Stimulated activated CD8-positive, alpha-beta memory T cell treated with anti-CD3 and anti-CD28 coated beads, Interleukin-2, amount 100 ng/mL, for 1 hour (primary cell): Measurements from ENCODE around the gene EXT2.

ENCODE experiments used
- DNase-seq, 2 donors: peaks; one replicate each; pipeline ENCODE4 v3.0.0-alpha.2; 2020; ENCODE audit warnings: low read depth in 2 of 2

Gene EXT2

DNA sequence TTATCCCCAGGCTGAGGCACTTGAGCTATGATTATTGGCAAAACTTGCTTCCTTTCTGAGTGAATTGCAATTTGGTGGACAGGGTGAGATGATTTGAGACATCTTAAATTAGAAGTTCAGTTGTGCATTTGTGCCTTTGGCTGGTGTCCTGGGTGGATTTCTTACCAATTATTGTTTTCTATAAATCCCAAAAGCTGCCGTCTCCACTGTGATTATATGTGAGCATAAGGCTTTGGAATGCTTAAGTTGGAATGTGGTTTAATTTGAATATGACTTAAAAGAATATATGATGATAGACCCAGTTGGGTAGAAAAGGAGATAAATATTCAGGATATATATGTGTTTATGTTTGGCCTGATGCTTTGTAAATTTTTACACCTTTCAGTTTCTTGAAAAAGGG is 70.0 kb downstream of the EXT2 start:
- no peak for DNase-seq

DNA sequence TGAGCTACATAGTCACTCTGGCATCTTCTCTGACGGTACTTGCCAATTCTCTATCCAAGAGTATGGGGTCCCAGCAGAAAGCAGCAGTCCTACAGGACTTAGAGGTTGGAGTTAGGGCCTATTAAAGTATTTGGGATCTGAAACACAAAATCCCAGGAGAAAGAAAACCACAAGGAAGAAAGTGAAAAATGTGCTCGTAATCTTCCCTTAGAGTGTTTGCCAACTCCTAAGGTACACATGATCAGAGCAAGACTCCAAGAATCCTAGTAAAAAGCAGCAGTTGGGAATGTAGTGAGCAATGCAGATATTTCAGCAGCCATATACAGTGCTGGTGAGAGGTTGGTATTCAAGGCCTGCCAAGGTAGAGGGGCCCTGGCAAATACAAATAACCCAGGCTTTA is 71.6 kb downstream of the EXT2 start:
- DNase-seq: no peak

DNA sequence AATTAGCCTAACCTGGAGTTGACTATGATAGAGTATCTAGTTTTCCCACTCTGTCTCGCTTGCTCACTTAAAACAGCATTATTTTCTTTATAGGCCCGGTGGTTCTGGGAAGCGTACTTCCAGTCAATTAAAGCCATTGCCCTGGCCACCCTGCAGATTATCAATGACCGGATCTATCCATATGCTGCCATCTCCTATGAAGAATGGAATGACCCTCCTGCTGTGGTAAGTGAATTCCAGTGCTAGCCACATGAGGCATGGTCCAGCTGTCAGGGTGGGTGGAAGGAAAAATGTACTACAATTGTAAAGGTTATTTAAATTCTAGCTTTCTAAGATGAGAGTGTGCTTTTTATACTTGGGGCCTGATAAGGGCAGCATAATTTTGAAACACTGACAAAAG is 76.0 kb downstream of the EXT2 start:
- no peak for DNase-seq

DNA sequence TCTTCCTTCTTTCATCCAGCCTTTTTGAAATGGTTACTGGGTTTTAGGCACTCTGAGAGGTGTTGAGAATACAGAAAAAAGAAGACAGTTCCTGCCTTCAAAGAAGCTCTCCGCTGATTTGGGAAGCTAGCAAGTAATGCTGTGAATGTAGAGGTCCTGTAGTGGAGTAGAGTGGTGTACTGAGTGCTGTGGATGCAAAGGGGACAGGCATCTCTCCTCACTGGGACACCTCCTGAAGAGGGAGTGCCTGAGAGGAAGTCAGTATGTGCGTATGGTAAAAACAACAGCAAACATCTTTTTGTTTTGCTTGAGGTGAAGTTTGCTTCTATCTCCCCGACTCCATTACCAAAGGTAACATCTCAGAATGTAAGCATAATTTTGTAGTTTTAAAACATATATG is 77.5 kb downstream of the EXT2 start:
- DNase-seq: no peak

GRCh38 chr11:44174842-44175241 is 79.4 kb downstream of the EXT2 start:
- DNase-seq: no peak

DNA sequence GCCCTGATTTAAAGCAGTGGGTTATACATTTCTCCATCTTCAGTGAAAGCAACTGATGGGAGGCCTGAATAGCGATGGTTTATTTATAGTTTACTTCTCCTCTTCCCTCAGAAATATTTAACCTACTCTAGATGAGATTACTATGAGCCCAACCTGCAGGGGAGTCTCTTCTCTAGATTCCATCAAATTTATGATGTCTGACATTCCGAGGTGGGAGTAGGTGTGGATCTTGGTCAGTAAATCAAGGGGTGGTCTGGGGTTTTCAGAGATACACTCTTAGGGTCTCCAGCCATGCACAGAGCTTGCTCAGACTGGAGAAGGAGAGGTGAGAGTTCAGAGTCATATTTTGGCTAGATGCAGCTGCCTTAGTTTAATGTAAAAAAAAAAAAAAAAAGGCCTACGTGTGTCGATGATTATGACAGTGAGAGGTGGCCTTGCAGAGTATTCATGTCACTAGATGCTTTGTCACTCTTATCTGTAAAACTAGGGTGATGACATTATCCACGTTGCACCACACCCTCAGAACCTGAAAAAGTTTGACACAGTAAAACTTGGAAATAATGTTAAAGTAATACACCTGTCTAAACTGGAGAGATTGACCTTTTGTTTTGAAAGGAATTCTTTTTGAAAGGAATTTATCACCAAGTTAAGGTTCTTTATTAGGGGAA is 81.2 kb downstream of the EXT2 start:
- DNase-seq: no peak

DNA sequence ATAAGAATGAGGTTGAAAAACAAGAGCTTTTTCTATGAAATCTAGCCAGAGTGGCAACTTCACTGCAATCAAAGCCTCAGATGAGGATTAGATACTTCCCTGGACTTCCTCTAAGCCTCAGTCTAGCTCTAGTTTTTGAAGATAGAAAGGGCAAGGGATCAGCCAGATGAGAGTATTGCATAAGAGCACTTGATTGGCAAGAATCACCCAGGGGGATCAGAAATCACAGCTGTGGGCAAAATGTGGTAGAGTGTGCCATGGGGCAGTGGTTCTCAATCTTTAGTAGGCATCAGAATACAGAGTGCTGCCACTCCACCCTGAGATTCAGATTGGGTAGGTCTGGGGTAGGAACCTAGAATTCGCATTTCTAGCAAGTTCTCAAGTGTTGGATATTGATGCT is 82.4 kb downstream of the EXT2 start:
- DNase-seq: no peak

GRCh38 chr11:44178381-44178780 is 82.9 kb downstream of the EXT2 start:
- DNase-seq: no peak

DNA sequence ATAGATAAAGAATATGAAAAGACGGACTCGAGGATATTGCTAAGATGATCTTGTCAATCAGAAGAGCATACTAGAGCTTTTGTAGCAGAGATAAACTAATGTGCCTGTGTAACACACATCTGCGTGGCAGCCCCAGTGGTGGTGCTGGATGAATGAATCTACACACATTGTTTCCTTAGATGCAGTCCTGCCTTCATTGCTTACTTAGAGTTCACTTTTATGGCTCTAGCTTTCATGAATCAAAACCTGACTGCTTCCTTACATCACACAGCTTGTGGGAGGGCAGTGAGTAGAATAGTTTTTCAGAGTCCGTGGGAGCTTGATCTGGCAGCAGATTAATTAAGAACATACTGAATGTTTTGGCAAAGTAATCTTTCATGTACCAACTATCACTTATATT is 83.7 kb downstream of the EXT2 start:
- DNase-seq: no peak

- DNase-seq: no peak
Measured at GRCh38 chr11:44180107-44180506, 84.6 kb downstream of the EXT2 start.

GRCh38 chr11:44185522-44185921 is 90.0 kb downstream of the EXT2 start:
- DNase-seq: no peak

DNA sequence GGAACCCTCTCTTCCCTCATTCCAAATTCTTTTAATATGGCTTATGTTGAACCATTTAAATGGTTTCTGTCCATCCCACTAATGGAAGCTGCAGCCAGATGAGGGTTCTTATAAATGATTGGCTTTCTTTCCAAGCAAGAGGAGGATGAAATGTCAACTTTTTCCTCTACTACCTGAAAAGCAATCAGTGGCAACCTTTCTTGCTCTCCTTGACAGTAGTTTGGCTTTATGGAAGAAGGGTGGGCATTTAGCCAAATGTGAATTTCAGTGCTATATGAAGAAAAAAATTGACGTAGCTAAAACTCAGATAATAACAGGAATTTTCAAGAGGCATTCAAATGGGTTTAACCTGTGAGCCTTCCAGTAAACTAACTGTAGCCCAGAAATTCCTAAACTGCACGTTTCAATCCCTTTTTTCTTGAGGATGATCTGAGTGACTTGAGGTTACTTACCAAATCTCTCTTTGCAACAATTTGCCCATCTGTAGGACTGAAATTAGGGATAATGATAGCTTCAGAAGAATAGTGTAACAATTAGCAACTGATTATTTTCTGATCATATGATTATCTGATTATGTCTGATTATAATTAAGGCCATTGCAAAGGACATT is 90.9 kb downstream of the EXT2 start:
- DNase-seq: no peak

- DNase-seq: no peak
Measured at GRCh38 chr11:44188643-44189042, 93.2 kb downstream of the EXT2 start.

DNA sequence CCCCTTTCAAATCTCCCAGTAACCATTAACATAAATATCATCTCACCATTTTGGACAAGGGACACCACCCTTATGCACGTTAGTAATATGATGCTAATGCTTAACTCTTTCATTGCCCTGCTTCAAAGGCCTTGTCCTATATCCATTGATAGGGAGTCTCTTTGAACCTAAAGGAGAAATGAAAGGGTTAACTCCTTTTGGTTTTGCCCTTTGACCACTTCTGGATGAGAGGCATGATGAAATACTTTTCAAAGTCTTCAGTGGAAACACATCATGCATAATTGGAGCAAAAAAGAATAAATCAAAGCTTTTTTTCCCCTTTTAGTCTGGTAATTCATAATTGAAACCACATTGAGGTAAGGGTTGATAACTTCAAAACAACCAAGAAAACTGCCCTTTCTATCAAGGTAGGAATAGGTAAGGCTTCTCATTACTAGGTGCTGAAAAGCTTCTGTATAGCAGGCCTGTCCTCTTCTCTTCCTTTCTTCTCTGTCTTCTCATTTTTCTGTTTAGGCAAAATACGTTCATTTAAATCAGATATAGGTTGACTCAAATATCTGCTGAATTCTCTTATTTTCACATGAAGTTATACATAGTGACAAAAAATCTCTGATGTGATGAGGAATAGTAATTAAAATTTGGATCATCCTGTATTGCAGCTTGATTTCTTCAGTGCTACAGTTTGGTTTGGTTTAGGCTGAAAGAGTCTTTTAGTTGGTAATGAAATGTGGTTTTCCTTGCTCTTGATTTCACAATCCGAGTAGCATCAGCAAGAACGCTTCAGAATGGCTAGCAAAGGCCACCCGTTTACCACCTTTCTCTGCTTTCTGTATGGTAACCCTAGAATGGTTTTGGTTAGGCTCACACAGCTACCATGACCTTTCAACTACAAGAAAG is 94.8 kb downstream of the EXT2 start:
- no peak for DNase-seq

- no peak for DNase-seq
Measured at GRCh38 chr11:44190883-44191230, 95.4 kb downstream of the EXT2 start.

DNA sequence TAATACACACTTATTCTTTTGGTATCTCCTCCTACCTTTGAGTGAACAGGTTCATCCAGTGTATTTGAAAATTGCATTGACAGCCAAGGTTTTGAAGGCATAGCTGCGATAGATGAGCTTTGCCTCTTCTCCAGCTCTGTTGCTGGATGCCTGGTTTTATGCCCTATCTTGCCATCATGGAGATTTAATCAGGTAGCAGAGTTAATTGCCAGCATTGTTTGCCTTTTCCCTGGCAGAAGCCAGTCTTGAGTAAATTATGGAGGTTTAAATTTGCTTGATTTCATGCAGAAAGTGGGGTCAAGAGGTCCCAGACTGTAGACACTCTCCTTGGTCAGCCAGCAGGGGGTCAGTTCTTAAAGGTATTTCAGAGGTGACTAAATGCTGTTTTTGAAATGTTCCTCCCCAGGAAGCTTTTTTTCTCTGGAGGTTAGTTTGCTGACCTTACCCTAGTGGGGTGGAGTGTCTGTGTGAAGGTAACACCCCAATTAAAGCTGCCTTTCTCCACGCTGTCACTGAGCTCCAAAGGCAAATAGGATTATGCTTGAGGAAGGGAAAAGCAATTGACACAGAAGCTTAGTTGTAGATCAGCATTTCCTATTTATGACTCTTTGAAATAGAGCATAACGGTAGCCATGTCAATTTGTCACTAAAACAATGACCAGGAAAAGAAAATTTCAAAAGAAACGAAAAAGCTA is 96.0 kb downstream of the EXT2 start:
- no peak for DNase-seq

DNA sequence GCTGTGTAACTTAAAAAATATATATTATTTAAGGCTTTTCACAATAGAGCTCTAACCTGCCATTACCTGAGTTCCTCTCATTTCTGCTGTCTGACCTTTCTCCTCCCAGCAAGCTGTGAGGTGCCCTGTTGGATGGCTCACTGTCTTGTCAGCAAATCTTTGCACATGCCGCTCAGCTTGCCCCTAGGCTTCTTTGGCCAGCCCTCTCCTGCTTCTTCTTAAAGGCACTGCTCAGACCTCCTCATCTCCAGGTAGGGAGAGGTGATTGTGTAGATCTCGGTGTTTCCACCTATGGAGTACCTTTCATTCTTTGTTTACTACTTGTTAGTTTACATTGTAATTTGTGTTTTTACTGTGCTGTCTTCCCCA is 96.5 kb downstream of the EXT2 start:
- DNase-seq: no peak

GRCh38 chr11:44192462-44193100 is 97.1 kb downstream of the EXT2 start:
- DNase-seq: no peak

DNA sequence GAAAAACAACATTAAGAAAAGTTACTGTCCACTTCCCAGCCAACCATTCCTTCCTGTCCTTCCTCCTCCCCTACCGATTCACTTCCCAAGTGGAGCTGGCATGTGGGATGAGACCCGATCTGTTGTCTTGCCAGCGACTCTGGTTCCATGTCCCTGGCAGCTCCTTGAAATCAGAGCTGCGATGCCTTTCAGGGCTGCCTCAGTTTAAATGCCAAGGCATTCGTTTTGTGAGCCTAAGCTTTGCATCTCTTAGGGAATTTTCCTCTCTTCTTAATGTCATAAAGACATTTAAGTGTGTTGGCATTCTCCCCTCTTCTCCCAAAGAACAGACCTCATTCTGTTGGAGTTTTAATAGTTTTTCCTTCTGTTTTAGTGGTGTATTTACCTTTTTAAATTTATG is 98.4 kb downstream of the EXT2 start:
- no peak for DNase-seq

DNA sequence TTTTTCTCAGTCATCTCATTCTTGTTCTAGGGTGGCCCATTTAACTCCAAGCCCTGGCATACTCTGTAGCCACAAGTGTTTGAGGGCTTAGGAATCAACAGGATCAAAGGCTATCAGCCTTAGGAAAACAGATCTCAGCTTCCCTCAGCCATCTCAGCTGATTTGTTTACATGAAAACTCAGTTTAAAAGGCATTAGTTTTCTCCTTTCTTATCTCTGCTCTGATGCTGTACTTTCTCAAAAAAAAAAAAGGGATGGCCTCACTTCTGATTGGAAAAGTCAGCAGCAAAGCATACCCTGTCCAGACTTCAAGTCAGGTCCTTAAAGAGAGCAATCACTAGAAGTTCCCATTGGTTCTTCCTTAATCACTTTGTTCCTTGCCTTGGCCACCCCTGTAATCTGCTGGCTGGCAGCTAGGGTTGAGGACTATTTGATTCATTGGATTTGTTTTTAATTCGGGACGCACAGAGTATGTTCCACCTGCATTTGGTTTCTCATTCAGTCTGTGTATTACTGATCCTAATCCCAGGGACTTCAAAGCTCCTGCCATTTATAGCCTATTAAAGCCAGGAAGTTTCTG is 102.8 kb downstream of the EXT2 start:
- DNase-seq: no peak

GRCh38 chr11:44199298-44199697 is 103.8 kb downstream of the EXT2 start:
- DNase-seq: no peak

DNA sequence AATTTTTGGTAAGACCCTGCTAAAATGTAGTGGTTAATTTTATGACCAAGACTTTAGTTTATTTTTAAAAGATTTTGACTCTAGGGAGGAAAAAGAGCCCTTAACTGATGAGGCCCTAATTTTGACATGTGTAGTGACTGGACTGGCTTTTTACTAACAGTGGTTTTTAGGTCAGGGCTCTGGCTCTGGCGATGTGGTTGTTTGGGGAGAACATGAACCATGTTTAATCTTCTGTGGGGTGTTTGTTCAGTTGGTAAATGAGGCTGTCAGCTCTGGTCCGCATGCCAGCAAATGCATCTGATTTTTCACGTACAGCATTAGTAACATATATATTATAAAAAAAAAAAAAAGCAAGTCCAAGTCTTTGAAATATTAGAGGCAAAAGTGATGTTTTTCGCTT is 104.3 kb downstream of the EXT2 start:
- DNase-seq: no peak
